H9 (cell line): ENCODE results near the gene PCDHB10. TPM values are rescaled to one million over a fixed set of nuclear protein-coding genes. Genes with fewer than 3 reads are reported as not detected.
"Not testable (repeated sequence)": the region's sequence is repeated elsewhere in the genome, so short reads cannot be mapped to it uniquely, and the experiment has no call there.

Experiments
- DNase-seq: peaks from one replicate; pipeline ENCODE4 v3.0.0-alpha.2; 2017
- H2AFZ ChIP-seq: one replicate; pipeline ENCODE4 v1.6.1; 2013; ENCODE audit warnings: mild to moderate bottlenecking, low read length, control low read depth, moderate library complexity
- H2AK5ac ChIP-seq: 2 replicates; pipeline ENCODE4 v1.6.1; 2013; ENCODE audit warnings: low read length, control low read depth, mixed read lengths; ENCODE audit not compliant: insufficient read length
- H2BK120ac ChIP-seq: one replicate; pipeline ENCODE4 v1.6.1; 2013; ENCODE audit warnings: low read depth, mild to moderate bottlenecking, low read length, control low read depth, inconsistent platforms; ENCODE audit not compliant: poor library complexity, severe bottlenecking
- H2BK12ac ChIP-seq: 2 replicates; pipeline ENCODE4 v1.6.1; 2013; ENCODE audit warnings: low read length, control low read depth, mixed read lengths, low read depth; ENCODE audit not compliant: insufficient read length
- H2BK15ac ChIP-seq: 2 replicates; pipeline ENCODE4 v1.6.1; 2013; ENCODE audit warnings: low read depth, low read length, control low read depth
- H2BK20ac ChIP-seq: one replicate; pipeline ENCODE4 v1.6.1; 2013; ENCODE audit warnings: low read depth, mild to moderate bottlenecking, low read length, control low read depth, inconsistent platforms; ENCODE audit not compliant: poor library complexity, severe bottlenecking
- H2BK5ac ChIP-seq: 2 replicates; pipeline ENCODE4 v1.6.1; 2013; ENCODE audit warnings: low read length, control low read depth, mixed read lengths; ENCODE audit not compliant: insufficient read length
- H3K14ac ChIP-seq: 2 replicates; pipeline ENCODE4 v1.6.1; 2013; ENCODE audit warnings: low read length, control low read depth; ENCODE audit not compliant: insufficient read depth
- H3K18ac ChIP-seq: 2 replicates; pipeline ENCODE4 v1.6.1; 2013; ENCODE audit warnings: low read depth, mild to moderate bottlenecking, mixed read lengths, low read length, control low read depth; ENCODE audit not compliant: insufficient read length
- H3K23ac ChIP-seq: 2 replicates; pipeline ENCODE4 v1.6.1; 2013; ENCODE audit warnings: low read length, control low read depth, mixed read lengths, low read depth; ENCODE audit not compliant: insufficient read length
- H3K23me2 ChIP-seq: 2 replicates; pipeline ENCODE4 v1.6.1; 2013; ENCODE audit warnings: low read depth, mild to moderate bottlenecking, mixed read lengths, low read length, control low read depth; ENCODE audit not compliant: insufficient read length, poor library complexity, severe bottlenecking
- H3K27ac ChIP-seq: 2 replicates; pipeline ENCODE4 v1.5.1; 2013; ENCODE audit warnings: low read length, control low read depth, mixed read lengths, low read depth; ENCODE audit not compliant: insufficient read length
- H3K27me3 ChIP-seq: 2 replicates; pipeline ENCODE4 v1.6.1; 2013; ENCODE audit warnings: low read length, control low read depth, inconsistent platforms; ENCODE audit not compliant: insufficient read depth
- H3K4ac ChIP-seq: 2 replicates; pipeline ENCODE4 v1.6.1; 2013; ENCODE audit warnings: low read depth, mild to moderate bottlenecking, control low read depth, inconsistent platforms, low read length, moderate library complexity
- H3K4me1 ChIP-seq: 2 replicates; pipeline ENCODE4 v1.6.1; 2013; ENCODE audit warnings: low read length, control low read depth, inconsistent platforms; ENCODE audit not compliant: insufficient read depth
- H3K4me2 ChIP-seq: 2 replicates; pipeline ENCODE4 v1.6.1; 2013; ENCODE audit warnings: low read length, control low read depth, mixed read lengths; ENCODE audit not compliant: insufficient read length, insufficient read depth
- H3K56ac ChIP-seq: 2 replicates; pipeline ENCODE4 v1.6.1; 2013; ENCODE audit warnings: low read depth, mild to moderate bottlenecking, mixed read lengths, low read length, control low read depth; ENCODE audit not compliant: insufficient read length
- H3K79me1 ChIP-seq: 2 replicates; pipeline ENCODE4 v1.6.1; 2013; ENCODE audit warnings: low read depth, mild to moderate bottlenecking, moderate library complexity, low read length, control low read depth, inconsistent platforms; ENCODE audit not compliant: insufficient read depth, poor library complexity, severe bottlenecking
- H3K79me2 ChIP-seq: 2 replicates; pipeline ENCODE4 v1.6.1; 2013; ENCODE audit warnings: low read length, control low read depth, inconsistent platforms; ENCODE audit not compliant: insufficient read depth
- H3K9ac ChIP-seq: 2 replicates; pipeline ENCODE4 v1.6.1; 2013; ENCODE audit warnings: low read length, control low read depth, mixed read lengths; ENCODE audit not compliant: insufficient read length; ENCODE audit errors: extremely low read depth
- H3K9me3 ChIP-seq: one replicate; pipeline ENCODE4 v1.6.1; 2013; ENCODE audit warnings: low read depth, low read length, inconsistent platforms; ENCODE audit not compliant: control insufficient read depth
- H3T11ph ChIP-seq: one replicate; pipeline ENCODE4 v1.6.1; 2013; ENCODE audit warnings: mild to moderate bottlenecking, low read length, control low read depth, inconsistent platforms
- H4K20me1 ChIP-seq: one replicate; pipeline ENCODE4 v1.6.1; 2013; ENCODE audit not compliant: control insufficient read depth, insufficient read length, insufficient read depth
- H4K5ac ChIP-seq: 2 replicates; pipeline ENCODE4 v1.6.1; 2013; ENCODE audit warnings: low read depth, mild to moderate bottlenecking, mixed read lengths, low read length, control low read depth; ENCODE audit not compliant: insufficient read length
- H4K8ac ChIP-seq: replicated peaks from 2 replicates; pipeline ENCODE4 v1.6.1; 2013; ENCODE audit warnings: low read length, control low read depth, mixed read lengths, low read depth; ENCODE audit not compliant: insufficient read length
- H4K91ac ChIP-seq: 2 replicates; pipeline ENCODE4 v1.6.1; 2013; ENCODE audit warnings: low read depth, mild to moderate bottlenecking, moderate library complexity, mixed read lengths, low read length, control low read depth; ENCODE audit not compliant: insufficient read length
- H3K27ac Mint-ChIP-seq, 3 experiments: 2 replicates in 2 of 3; 3 replicates in 1 of 3; pipeline ENCODE4 v1.8.0; 2020 to 2021; ENCODE audit warnings: mixed read lengths in 3 of 3, mild to moderate bottlenecking in 1 of 3, moderate library complexity in 1 of 3
- H3K27me3 Mint-ChIP-seq: 2 replicates; pipeline ENCODE4 v1.8.0; 2021; ENCODE audit warnings: low read depth, mild to moderate bottlenecking, moderate library complexity, mixed read lengths
- H3K36me3 Mint-ChIP-seq, 3 experiments: 2 replicates in 2 of 3; 3 replicates in 1 of 3; pipeline ENCODE4 v1.8.0; 2020 to 2021; ENCODE audit warnings: low read depth in 3 of 3, mixed read lengths in 3 of 3; ENCODE audit not compliant: insufficient read depth in 1 of 3
- H3K4me1 Mint-ChIP-seq, 2 experiments: 2 replicates each; pipeline ENCODE4 v1.8.0; 2020; ENCODE audit warnings: mixed read lengths in 2 of 2
- H3K4me3 Mint-ChIP-seq, 2 experiments: 2 replicates in 1 of 2; 3 replicates in 1 of 2; pipeline ENCODE4 v1.8.0; 2020 to 2021; ENCODE audit warnings: mild to moderate bottlenecking in 2 of 2, mixed read lengths in 2 of 2, moderate library complexity in 1 of 2
- H3K9me3 Mint-ChIP-seq, 2 experiments: 2 replicates in 1 of 2; 3 replicates in 1 of 2; pipeline ENCODE4 v1.8.0; 2020; ENCODE audit warnings: mild to moderate bottlenecking in 2 of 2, mixed read lengths in 2 of 2, moderate library complexity in 1 of 2
- WGBS: extraction: QIAGEN DNeasy Blood & Tissue Kit; methylation state at CpG from one replicate; pipeline ENCODE4 v1.1.7; 2013; ENCODE audit warnings: missing lambda C conversion rate, low lambda C conversion rate, mixed read lengths; ENCODE audit not compliant: insufficient read length; ENCODE audit errors: extremely low coverage; 5-methylcytosine and 5-hydroxymethylcytosine counted together
- total RNA-seq: library from RNA; stranded (reverse); gene quantifications from 2 replicates; pipeline ENCODE4 v1.2.1, GENCODE V29; 2021

Gene PCDHB10
- total RNA-seq, 1 experiment from 2014 or later, result 1.6 TPM

DNA sequence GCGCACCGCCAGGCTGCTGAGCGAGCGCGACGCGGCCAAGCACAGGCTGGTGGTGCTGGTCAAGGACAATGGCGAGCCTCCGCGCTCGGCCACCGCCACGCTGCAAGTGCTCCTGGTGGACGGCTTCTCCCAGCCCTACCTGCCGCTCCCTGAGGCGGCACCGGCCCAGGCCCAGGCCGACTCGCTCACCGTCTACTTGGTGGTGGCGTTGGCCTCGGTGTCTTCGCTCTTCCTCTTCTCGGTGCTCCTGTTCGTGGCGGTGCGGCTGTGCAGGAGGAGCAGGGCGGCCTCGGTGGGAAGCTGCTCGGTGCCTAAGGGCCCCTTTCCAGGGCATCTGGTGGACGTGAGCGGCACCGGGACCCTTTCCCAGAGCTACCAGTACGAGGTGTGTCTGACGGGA lies 9.5 kb downstream of the PCDHB10 start:
- H3K4me1 ChIP-seq, H3K4me2 ChIP-seq, H3K23me2 ChIP-seq, H3K4ac ChIP-seq, H3K14ac ChIP-seq, H2BK12ac ChIP-seq, H2AFZ ChIP-seq, H3K56ac ChIP-seq, H2BK120ac ChIP-seq, H2BK5ac ChIP-seq, H3K27ac Mint-ChIP-seq, H3K4me1 Mint-ChIP-seq, H2AK5ac ChIP-seq, H3K79me2 ChIP-seq, H4K5ac ChIP-seq, H3K27ac ChIP-seq, H4K20me1 ChIP-seq, H3K79me1 ChIP-seq, H3K4me3 Mint-ChIP-seq, H3K27me3 ChIP-seq, H4K8ac ChIP-seq, H3K9me3 ChIP-seq, H3K18ac ChIP-seq, H3K27me3 Mint-ChIP-seq, H2BK15ac ChIP-seq, H2BK20ac ChIP-seq, H3K9ac ChIP-seq, H3K23ac ChIP-seq, H4K91ac ChIP-seq, H3T11ph ChIP-seq, DNase-seq: not testable (repeated sequence)
- peaks cover 2 to 16% (median 7%) of the 10 kb centered on the region in 3 experiments; a peak in 6 of 7 replicates for H3K36me3 Mint-ChIP-seq
- H3K9me3 Mint-ChIP-seq, result peaks cover 20 to 26% of the 10 kb centered on the region in 2 experiments
- WGBS, result no CpG with 5 or more reads among the region's 35 CpGs
